Lung (tissue), 12 donors: Measurements from ENCODE around the gene CNIH3. TPM values are rescaled to one million over a fixed set of nuclear protein-coding genes. Genes with fewer than 3 reads are reported as not detected.

Experiments
- ATAC-seq: fragments of 200-7000 bp; cut with Tn5 transposase; one replicate; pipeline ENCODE4 v1.9.1; 2020; ENCODE audit warnings: moderate number of reproducible peaks; ENCODE audit not compliant: insufficient read depth, low FRiP score
- DNase-seq, 3 donors: peaks; one replicate each; pipeline ENCODE4 v3.0.0-alpha.2; 2013 to 2017
- H3K27ac ChIP-seq, 2 donors: one replicate each; pipeline ENCODE4 v1.5.1; 2013; ENCODE audit warnings: mild to moderate bottlenecking in 2 of 2, moderate library complexity in 2 of 2, control low read depth in 1 of 2, inconsistent platforms in 1 of 2, low read depth in 1 of 2, low read length in 1 of 2
- H3K27me3 ChIP-seq, 3 donors: one replicate each; pipeline ENCODE4 v1.5.1; 2013; ENCODE audit warnings: low read length in 2 of 3; ENCODE audit not compliant: control insufficient read depth in 3 of 3, insufficient read depth in 3 of 3
- H3K36me3 ChIP-seq, 4 donors: one replicate each; pipeline ENCODE4 v1.5.1; 2013; ENCODE audit warnings: low read length in 4 of 4, mild to moderate bottlenecking in 1 of 4, moderate library complexity in 1 of 4; ENCODE audit not compliant: control insufficient read depth in 4 of 4, insufficient read depth in 4 of 4
- H3K4me1 ChIP-seq, 5 donors: one replicate each; pipeline ENCODE4 v1.5.1; 2013; ENCODE audit warnings: low read length in 5 of 5, mild to moderate bottlenecking in 2 of 5, moderate library complexity in 1 of 5; ENCODE audit not compliant: control insufficient read depth in 5 of 5, insufficient read depth in 5 of 5
- H3K4me3 ChIP-seq: one replicate; pipeline ENCODE4 v1.5.1; 2013; ENCODE audit warnings: mild to moderate bottlenecking, control low read depth, moderate library complexity
- H3K9ac ChIP-seq, 2 donors: one replicate each; pipeline ENCODE4 v1.5.1; 2013; ENCODE audit warnings: low read length in 2 of 2, control low read depth in 1 of 2; ENCODE audit not compliant: insufficient read depth in 1 of 2
- H3K9me3 ChIP-seq, 4 donors: one replicate each; pipeline ENCODE4 v1.5.1; 2013; ENCODE audit warnings: low read length in 3 of 4, mild to moderate bottlenecking in 1 of 4, moderate library complexity in 1 of 4; ENCODE audit not compliant: control insufficient read depth in 4 of 4, insufficient read depth in 3 of 4
- CTCF ChIP-seq: IDR thresholded peaks from 2 replicates; pipeline ENCODE4 v1.5.1; 2012; ENCODE audit warnings: mild to moderate bottlenecking; ENCODE audit errors: control extremely low read depth, extremely low read depth
- WGBS, 2 donors: extraction: QIAGEN DNeasy Blood & Tissue Kit; methylation state at CpG; one replicate each; pipeline ENCODE4 v1.1.7; 2013; 5-methylcytosine and 5-hydroxymethylcytosine counted together
- polyA plus RNA-seq, 2 donors: library from polyadenylated mRNA; stranded (reverse); fragments of 200-250 nt; gene quantifications; one replicate each; pipeline ENCODE4 v1.2.1, GENCODE V29; 2013
- total RNA-seq, 2 donors: library from RNA; depleted of rRNA in 1 of 2; stranded (reverse); fragments of >200 nt in 1 of 2; gene quantifications; one replicate each; pipeline ENCODE4 v1.2.1, GENCODE V29; 2014 to 2021
- donor health status: control.
- donor health status: control.
- donor health status: Bipolar disorder and iron deficiency.
- donor health status: healthy.
- donor health status: DM: yes; HTN: yes; CAD: no.

CNIH3 gene
- total and polyA plus RNA-seq, 4 donors, result 0.70 to 5.2 (median 2.9) TPM

- no peak for TF ChIP-seq CTCF
- H3K36me3 ChIP-seq, result no peaks in the 10 kb centered on the region
- H3K27me3 ChIP-seq, result no peaks in the 10 kb centered on the region
- H3K4me1 ChIP-seq, result no peaks in the 10 kb centered on the region
- no peak for ATAC-seq
- no peak overlapping the region for H3K27ac ChIP-seq
- H3K9ac ChIP-seq, result no peak overlapping the region
- 86% methylated on average over 3 of the region's 3 CpGs for WGBS, 2 donors
- no peak for DNase-seq
- H3K9me3 ChIP-seq, result peaks cover 0 to 10% (median 5%) of the 10 kb centered on the region in 4 donors
- no peak overlapping the region for H3K4me3 ChIP-seq
These were observed 146.6 kb downstream of the CNIH3 start for GRCh38 chr1:224762701-224763100.

DNA sequence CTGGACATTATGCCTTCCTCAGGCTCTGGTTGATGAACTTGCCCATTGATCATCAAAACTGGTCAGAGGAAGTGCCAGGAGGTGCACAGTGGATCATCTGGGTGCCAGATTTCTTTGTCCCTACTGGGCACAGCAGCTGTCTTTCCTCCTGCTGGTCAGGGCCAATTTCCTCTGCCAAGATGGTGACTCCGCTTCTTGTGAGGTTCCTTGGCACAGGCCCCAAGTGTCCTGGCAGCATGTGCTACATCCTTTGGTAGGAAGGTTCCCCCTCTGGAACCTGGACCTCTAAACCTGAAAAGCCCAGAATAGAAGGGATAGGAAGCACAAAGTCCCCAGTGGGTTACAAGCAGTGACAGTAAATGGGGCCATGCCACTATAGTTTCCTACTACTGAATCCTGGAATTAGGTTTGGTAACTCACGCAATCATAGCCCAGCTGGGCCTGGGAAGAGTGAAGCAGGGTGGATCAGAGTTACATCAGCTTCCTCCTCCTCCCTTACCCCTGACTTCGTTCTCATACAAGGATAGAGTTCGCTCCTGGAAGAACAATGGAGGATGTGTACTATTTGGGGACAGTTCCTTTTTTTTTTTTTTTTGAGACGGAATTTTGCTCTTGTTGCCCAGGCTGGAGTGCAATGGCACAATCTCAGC is 147.1 kb downstream of the CNIH3 start:
- WGBS, 2 donors, result 74 to 86% methylated on average over 4 of the region's 5 CpGs
- TF ChIP-seq CTCF, result no peak
- Histone ChIP-seq H3K27me3 (no peaks in the 10 kb centered on the region), H3K9me3 (peaks cover 0 to 9% (median 5%) of the 10 kb centered on the region in 4 donors), H3K27ac (no peak overlapping the region), H3K4me1 (no peaks in the 10 kb centered on the region), H3K36me3 (no peaks in the 10 kb centered on the region), H3K4me3 (no peak overlapping the region), H3K9ac (no peak overlapping the region)
- ATAC-seq (no peak), DNase-seq (no peak)

GRCh38 chr1:224766266-224766665 is 150.1 kb downstream of the CNIH3 start:
- Histone ChIP-seq H3K4me1 (no peaks in the 10 kb centered on the region), H3K4me3 (no peak overlapping the region), H3K27me3 (peaks cover 0 to 2% (median 0%) of the 10 kb centered on the region in 3 donors), H3K27ac (no peak overlapping the region), H3K9me3 (peaks cover 0 to 5% (median 0%) of the 10 kb centered on the region in 4 donors), H3K36me3 (no peaks in the 10 kb centered on the region), H3K9ac (no peak overlapping the region)
- ATAC-seq, result no peak
- DNase-seq, result no peak
- TF ChIP-seq CTCF, result no peak
- WGBS, 2 donors, result 75 to 81% methylated on average over 4 of the region's 4 CpGs

- no peak for ATAC-seq
- no peaks in the 10 kb centered on the region for H3K4me1 ChIP-seq
- H3K4me3 ChIP-seq, result no peak overlapping the region
- no peak overlapping the region for H3K27ac ChIP-seq
- 87 to 89% methylated on average over 3 of the region's 3 CpGs for WGBS, 2 donors
- no peak for DNase-seq
- H3K9ac ChIP-seq, result no peak overlapping the region
- peaks cover 0 to 5% (median 0%) of the 10 kb centered on the region in 4 donors for H3K9me3 ChIP-seq
- H3K27me3 ChIP-seq, result peaks cover 0 to 2% (median 0%) of the 10 kb centered on the region in 3 donors
- no peaks in the 10 kb centered on the region for H3K36me3 ChIP-seq
- TF ChIP-seq CTCF, result no peak
These were observed 150.9 kb downstream of the CNIH3 start for GRCh38 chr1:224767031-224767430.
